B cell (primary cell): Measurements from ENCODE around the gene CDC42EP4. TPM values are rescaled to one million over a fixed set of nuclear protein-coding genes. Genes with fewer than 3 reads are reported as not detected.

Experiments used
- ATAC-seq: fragments of 200-7000 bp; cut with Tn5 transposase; one replicate; pipeline ENCODE4 v1.10.0; 2021; ENCODE audit warnings: low read depth, mild to moderate bottlenecking, moderate number of reproducible peaks, moderate library complexity
- CTCF ChIA-PET: fragments of 350-600 bp; sonication (Branson Sonifier 250); formaldehyde crosslinking; loops from one replicate; lab custom pipeline; 2021; ENCODE audit warnings: antibody characterized with exemption, inconsistent platforms; lab: Charles Lee
- POLR2A ChIA-PET: fragments of 350-600 bp; sonication (Branson Sonifier 250); formaldehyde crosslinking; loops from one replicate; lab custom pipeline; 2021; ENCODE audit warnings: antibody characterized with exemption; lab: Charles Lee
- DNase-seq: peaks from one replicate; pipeline ENCODE4 v3.0.0; 2013
- H2AFZ ChIP-seq: 2 replicates; pipeline ENCODE4 v1.6.1; 2012; ENCODE audit warnings: mild to moderate bottlenecking, low read depth, low read length; ENCODE audit not compliant: insufficient read depth, poor library complexity, severe bottlenecking
- H3K27ac ChIP-seq, 2 donors: 1 replicate in 1 of 2; 2 replicates in 1 of 2; pipeline ENCODE4 v1.5.1; 2012 to 2013; ENCODE audit warnings: low read length in 2 of 2, mild to moderate bottlenecking in 2 of 2, moderate library complexity in 1 of 2
- H3K27me3 ChIP-seq, 4 experiments: fragments of 200-600 bp in 1 of 4; sonication (generic) in 1 of 4; replicated peaks in 1 of 4; 1 replicate in 2 of 4; 2 replicates in 2 of 4; pipeline versions ENCODE4 v1.6.1 to v1.7.0; 2013 to 2016; ENCODE audit warnings: low read length in 3 of 4, mild to moderate bottlenecking in 2 of 4, mixed read lengths in 1 of 4, moderate library complexity in 1 of 4; ENCODE audit not compliant: insufficient read depth in 4 of 4, control insufficient read depth in 3 of 4; ENCODE audit errors: control extremely low read depth in 1 of 4
- H3K36me3 ChIP-seq, 2 experiments: replicated peaks in 1 of 2; 1 replicate in 1 of 2; 2 replicates in 1 of 2; pipeline versions ENCODE4 v1.6.1 to v1.7.1; 2013; ENCODE audit warnings: low read length in 1 of 2; ENCODE audit not compliant: insufficient read depth in 2 of 2, control insufficient read depth in 1 of 2; ENCODE audit errors: control extremely low read depth in 1 of 2, extremely low read depth in 1 of 2
- H3K4me1 ChIP-seq, 2 donors: fragments of 200-600 bp in 1 of 2; sonication (generic) in 1 of 2; 1 replicate in 1 of 2; 2 replicates in 1 of 2; pipeline versions ENCODE4 v1.5.1 to v1.6.1; 2013 to 2017; ENCODE audit warnings: low read length in 2 of 2; ENCODE audit not compliant: control insufficient read depth in 2 of 2, insufficient read depth in 2 of 2
- H3K4me2 ChIP-seq: replicated peaks from 2 replicates; pipeline ENCODE3; 2012; ENCODE audit warnings: mild to moderate bottlenecking, low read depth, low read length; ENCODE audit not compliant: poor library complexity, severe bottlenecking
- H3K4me3 ChIP-seq, 5 experiments: fragments of 200-600 bp in 1 of 5; sonication (generic) in 1 of 5; 1 replicate in 3 of 5; 2 replicates in 2 of 5; pipeline versions ENCODE4 v1.5.1 to v1.7.0; 2011 to 2016; ENCODE audit warnings: low read length in 4 of 5, mild to moderate bottlenecking in 4 of 5, low read depth in 2 of 5, control low read depth in 1 of 5, moderate library complexity in 1 of 5; ENCODE audit not compliant: insufficient read depth in 1 of 5; ENCODE audit errors: control extremely low read depth in 1 of 5, extremely low read depth in 1 of 5
- H3K79me2 ChIP-seq: fragments of 200-600 bp; sonication (generic); one replicate; pipeline ENCODE4 v1.6.0; 2016; ENCODE audit warnings: low read length; ENCODE audit not compliant: control insufficient read depth, insufficient read depth
- H3K9ac ChIP-seq: fragments of 200-600 bp; sonication (generic); 2 replicates; pipeline ENCODE4 v1.6.1; 2017; ENCODE audit warnings: mild to moderate bottlenecking, low read length, moderate library complexity
- H3K9me3 ChIP-seq, 3 donors: one replicate each; pipeline versions ENCODE4 v1.6.1 to v1.7.1; 2013; ENCODE audit warnings: low read length in 2 of 3; ENCODE audit not compliant: control insufficient read depth in 2 of 3, insufficient read depth in 1 of 3; ENCODE audit errors: control extremely low read depth in 1 of 3
- H4K20me1 ChIP-seq: 2 replicates; pipeline ENCODE4 v1.6.0; 2012; ENCODE audit warnings: mild to moderate bottlenecking, low read length; ENCODE audit not compliant: insufficient read depth, control insufficient read depth, poor library complexity, severe bottlenecking
- H3K27ac Mint-ChIP-seq: one replicate; pipeline ENCODE4 v1.8.0; 2021; ENCODE audit warnings: mixed read lengths
- H3K27me3 Mint-ChIP-seq: one replicate; pipeline ENCODE4 v1.8.0; 2021; ENCODE audit warnings: mixed read lengths
- H3K4me1 Mint-ChIP-seq: one replicate; pipeline ENCODE4 v1.8.0; 2021; ENCODE audit warnings: mixed read lengths
- H3K4me3 Mint-ChIP-seq: one replicate; pipeline ENCODE4 v1.8.0; 2021; ENCODE audit warnings: mixed read lengths
- H3K9me3 Mint-ChIP-seq: one replicate; pipeline ENCODE4 v1.8.0; 2022; ENCODE audit warnings: mixed read lengths; ENCODE audit not compliant: insufficient read depth
- EZH2 ChIP-seq: IDR thresholded peaks from 2 replicates; pipeline ENCODE4 v1.6.1; 2012; ENCODE audit warnings: borderline replicate concordance, low read depth, mild to moderate bottlenecking, moderate library complexity, low read length; ENCODE audit not compliant: insufficient read depth, poor library complexity, severe bottlenecking
- WGBS: methylation state at CpG from one replicate; pipeline ENCODE4 v1.1.5; 2013; ENCODE audit warnings: missing lambda C conversion rate; ENCODE audit not compliant: insufficient coverage; 5-methylcytosine and 5-hydroxymethylcytosine counted together
- intact Hi-C: fragments of 100-400 bp; cut with micrococcal nuclease; formaldehyde crosslinking; loops from one replicate; pipeline ENCODE4 v1.10.0; 2022
- polyA plus RNA-seq: library from polyadenylated mRNA; depleted of rRNA; stranded (reverse); fragments of >200 nt; gene quantifications from 2 replicates; pipeline ENCODE4 v1.2.3, GENCODE V29; 2012
- total RNA-seq, 2 donors: library from RNA; stranded (reverse); fragments of 120-200 nt in 1 of 2; gene quantifications; 1 replicate in 1 of 2; 2 replicates in 1 of 2; pipeline versions ENCODE4 v1.2.3 to v1.2.4, GENCODE V29; 2013 to 2022
- TF ChIP-seq, protein P1 (sequence below): fragments of 200-600 bp; IDR thresholded peaks from one replicate; pipeline ENCODE4 v1.8.0; 2022; ENCODE audit warnings: antibody characterized with exemption, mild to moderate bottlenecking

CDC42EP4 gene
- total and polyA plus RNA-seq, 2 donors (not counting 1 experiment from before 2014, with no cell fraction given), result 0.79 to 2.0 TPM

DNA sequence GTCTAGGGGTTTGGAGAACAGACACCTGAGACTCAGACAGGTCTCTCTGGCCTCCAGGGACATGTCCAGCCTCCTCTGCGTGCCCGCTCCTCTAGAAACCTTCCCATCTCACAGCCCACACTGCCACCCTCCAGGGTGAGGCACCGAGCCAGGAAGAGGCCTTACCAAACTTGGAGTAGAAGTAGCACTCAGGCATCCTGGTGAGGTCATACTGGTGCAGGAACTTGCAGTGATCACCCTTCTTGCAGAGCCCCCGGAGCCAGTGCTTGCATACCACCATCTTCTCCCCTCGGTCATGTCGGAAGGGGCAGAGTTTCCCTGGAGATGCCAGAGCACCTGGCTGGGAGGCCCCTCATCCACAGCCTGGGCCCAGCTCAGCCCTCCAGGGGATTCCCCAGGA lies 54.3 kb downstream of the CDC42EP4 start:
- no peaks in the 10 kb centered on the region for H3K27me3 Mint-ChIP-seq
- H2AFZ ChIP-seq, result no peak overlapping the region
- H3K4me1 Mint-ChIP-seq, result peaks cover 1% of the 10 kb centered on the region
- no peak overlapping the region for H3K9ac ChIP-seq
- no peak for TF ChIP-seq EZH2
- TF ChIP-seq, protein P1, sequence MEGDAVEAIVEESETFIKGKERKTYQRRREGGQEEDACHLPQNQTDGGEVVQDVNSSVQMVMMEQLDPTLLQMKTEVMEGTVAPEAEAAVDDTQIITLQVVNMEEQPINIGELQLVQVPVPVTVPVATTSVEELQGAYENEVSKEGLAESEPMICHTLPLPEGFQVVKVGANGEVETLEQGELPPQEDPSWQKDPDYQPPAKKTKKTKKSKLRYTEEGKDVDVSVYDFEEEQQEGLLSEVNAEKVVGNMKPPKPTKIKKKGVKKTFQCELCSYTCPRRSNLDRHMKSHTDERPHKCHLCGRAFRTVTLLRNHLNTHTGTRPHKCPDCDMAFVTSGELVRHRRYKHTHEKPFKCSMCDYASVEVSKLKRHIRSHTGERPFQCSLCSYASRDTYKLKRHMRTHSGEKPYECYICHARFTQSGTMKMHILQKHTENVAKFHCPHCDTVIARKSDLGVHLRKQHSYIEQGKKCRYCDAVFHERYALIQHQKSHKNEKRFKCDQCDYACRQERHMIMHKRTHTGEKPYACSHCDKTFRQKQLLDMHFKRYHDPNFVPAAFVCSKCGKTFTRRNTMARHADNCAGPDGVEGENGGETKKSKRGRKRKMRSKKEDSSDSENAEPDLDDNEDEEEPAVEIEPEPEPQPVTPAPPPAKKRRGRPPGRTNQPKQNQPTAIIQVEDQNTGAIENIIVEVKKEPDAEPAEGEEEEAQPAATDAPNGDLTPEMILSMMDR, result no peak
- H3K4me2 ChIP-seq, result no peak overlapping the region
- no peaks in the 10 kb centered on the region for H3K79me2 ChIP-seq
- no peak overlapping the region for H3K27ac Mint-ChIP-seq
- H3K9me3 ChIP-seq, result no peaks in the 10 kb centered on the region
- H3K4me1 ChIP-seq, result no peaks in the 10 kb centered on the region
- H3K27ac ChIP-seq, result no peak overlapping the region
- DNase-seq (no peak), ATAC-seq (no peak)
- no peaks in the 10 kb centered on the region for H4K20me1 ChIP-seq
- H3K27me3 ChIP-seq, result peaks cover 0 to 3% (median 0%) of the 10 kb centered on the region in 4 experiments
- intact Hi-C loops, result loop anchor here (5.0 to 10.0 kb wide), 2 partner anchors 693 to 740 kb away; no protein-coding TSS in a partner anchor
- no peaks in the 10 kb centered on the region for H3K9me3 Mint-ChIP-seq
- H3K4me3 ChIP-seq, result no peak overlapping the region
- H3K36me3 ChIP-seq, result no peaks in the 10 kb centered on the region
- WGBS, result 91% methylated on average over 4 of the region's 6 CpGs
- ChIA-PET CTCF (interaction anchor here (0.8 to 17.2 kb wide), 4 partner anchors 9 to 112 kb away, joined by 3 to 296 read pairs (median 3); no protein-coding TSS in a partner anchor), POLR2A (interaction anchor here (0.7 kb wide), 1 partner anchor 114 kb away, joined by 3 read pairs; no protein-coding TSS in a partner anchor)
- H3K4me3 Mint-ChIP-seq, result no peak overlapping the region

DNA sequence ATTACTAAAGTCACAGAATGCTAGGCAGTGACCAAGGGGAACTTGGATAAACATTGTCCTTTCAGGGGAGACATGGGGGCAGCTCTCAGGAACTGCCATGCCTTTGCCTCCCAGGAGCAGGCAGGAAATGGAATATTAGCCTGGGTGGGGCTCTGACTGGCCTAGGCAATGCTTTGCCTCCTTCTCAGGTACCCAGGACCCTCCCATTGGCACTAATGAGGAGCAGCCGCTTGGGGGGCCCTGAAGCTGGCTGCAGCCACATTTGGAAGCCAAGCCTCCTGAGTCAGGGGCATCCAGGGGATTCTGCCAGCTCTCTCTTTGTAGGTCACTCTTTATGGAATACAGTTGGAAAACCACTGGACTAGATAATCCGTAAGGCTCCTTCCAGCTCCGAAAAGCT lies 55.6 kb downstream of the CDC42EP4 start:
- Histone ChIP-seq H3K27ac (no peak overlapping the region), H3K4me3 (no peak overlapping the region), H3K9me3 (no peaks in the 10 kb centered on the region), H2AFZ (no peak overlapping the region), H3K4me2 (no peak overlapping the region), H4K20me1 (no peaks in the 10 kb centered on the region), H3K36me3 (no peaks in the 10 kb centered on the region), H3K79me2 (no peaks in the 10 kb centered on the region), H3K27me3 (peaks cover 0 to 3% (median 0%) of the 10 kb centered on the region in 4 experiments), H3K9ac (no peak overlapping the region), H3K4me1 (no peaks in the 10 kb centered on the region)
- intact Hi-C loops, result loop anchor here (5.0 to 10.0 kb wide), 2 partner anchors 691 to 741 kb away; no protein-coding TSS in a partner anchor
- peaks cover 1% of the 10 kb centered on the region for H3K4me1 Mint-ChIP-seq
- POLR2A ChIA-PET, result no interaction called here
- no peaks in the 10 kb centered on the region for H3K27me3 Mint-ChIP-seq
- TF ChIP-seq, protein P1, result no peak
- TF ChIP-seq EZH2, result no peak
- DNase-seq (no peak), ATAC-seq (no peak)
- 100% methylated on average over 1 of the region's 3 CpGs for WGBS
- no peak overlapping the region for H3K4me3 Mint-ChIP-seq
- CTCF ChIA-PET, result interaction anchor here (0.6 to 17.2 kb wide), 10 partner anchors 9 to 531 kb away, joined by 3 to 296 read pairs (median 3); no protein-coding TSS in a partner anchor
- H3K27ac Mint-ChIP-seq, result no peak overlapping the region
- no peaks in the 10 kb centered on the region for H3K9me3 Mint-ChIP-seq
